ENCODE data around the gene PLA2G7. TPM values are rescaled to one million over a fixed set of nuclear protein-coding genes. Genes with fewer than 3 reads are reported as not detected.

Gene PLA2G7
- 10 to 100 TPM in 1 of 4 donors, 1 to 10 TPM in 3; 2.4 to 65.6 (median 3.8) TPM for total RNA-seq

DNA sequence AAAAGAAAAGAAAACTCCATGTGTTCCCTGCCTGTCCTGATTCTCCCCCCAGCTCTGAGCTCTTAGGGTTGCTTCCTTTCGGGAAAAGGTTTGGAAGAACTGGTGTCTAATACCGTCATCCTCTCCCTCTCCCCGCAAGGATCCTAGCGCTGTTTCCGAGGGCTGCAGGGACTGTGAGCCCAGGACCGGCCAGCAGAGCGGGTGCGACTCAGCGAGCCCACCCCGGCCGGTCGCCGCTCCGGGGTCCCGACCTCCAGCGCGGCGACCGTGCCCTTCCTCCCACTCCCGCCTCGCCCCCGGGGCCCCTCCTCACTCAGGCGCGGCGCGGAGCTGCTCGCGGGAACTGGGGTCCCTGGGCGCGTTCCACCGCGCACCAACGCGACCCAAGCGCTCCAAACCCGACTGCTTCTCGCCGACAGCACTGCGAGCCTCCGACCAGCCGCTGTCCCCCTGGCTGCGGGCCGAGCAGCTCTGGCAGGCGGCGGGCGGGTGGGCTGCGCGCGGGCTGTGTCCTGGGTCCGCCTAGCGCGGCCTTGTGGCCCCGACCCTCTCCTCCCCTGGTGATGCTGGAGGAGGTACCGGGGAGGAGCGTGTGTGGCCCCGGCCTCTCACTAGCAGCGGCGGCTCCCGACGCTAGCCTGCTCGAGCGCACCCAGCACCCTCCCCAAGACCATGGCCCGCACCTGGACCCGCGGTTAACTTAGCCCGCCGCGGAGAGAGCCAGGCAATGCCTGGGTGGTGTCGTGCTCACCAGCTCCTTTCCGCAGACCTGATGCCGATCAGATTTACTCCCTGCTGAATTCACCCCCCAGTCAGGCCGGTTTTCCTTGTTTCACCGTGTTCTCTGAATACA, at the start of gene PLA2G7:
PLA2G7 (minus strand) TSS at position 509 of the 853 bp plus-strand sequence. CDS start 12,484 bp downstream, outside the sequence.
- TF ChIP-seq, protein P1, sequence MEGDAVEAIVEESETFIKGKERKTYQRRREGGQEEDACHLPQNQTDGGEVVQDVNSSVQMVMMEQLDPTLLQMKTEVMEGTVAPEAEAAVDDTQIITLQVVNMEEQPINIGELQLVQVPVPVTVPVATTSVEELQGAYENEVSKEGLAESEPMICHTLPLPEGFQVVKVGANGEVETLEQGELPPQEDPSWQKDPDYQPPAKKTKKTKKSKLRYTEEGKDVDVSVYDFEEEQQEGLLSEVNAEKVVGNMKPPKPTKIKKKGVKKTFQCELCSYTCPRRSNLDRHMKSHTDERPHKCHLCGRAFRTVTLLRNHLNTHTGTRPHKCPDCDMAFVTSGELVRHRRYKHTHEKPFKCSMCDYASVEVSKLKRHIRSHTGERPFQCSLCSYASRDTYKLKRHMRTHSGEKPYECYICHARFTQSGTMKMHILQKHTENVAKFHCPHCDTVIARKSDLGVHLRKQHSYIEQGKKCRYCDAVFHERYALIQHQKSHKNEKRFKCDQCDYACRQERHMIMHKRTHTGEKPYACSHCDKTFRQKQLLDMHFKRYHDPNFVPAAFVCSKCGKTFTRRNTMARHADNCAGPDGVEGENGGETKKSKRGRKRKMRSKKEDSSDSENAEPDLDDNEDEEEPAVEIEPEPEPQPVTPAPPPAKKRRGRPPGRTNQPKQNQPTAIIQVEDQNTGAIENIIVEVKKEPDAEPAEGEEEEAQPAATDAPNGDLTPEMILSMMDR (IDR thresholded peaks at IDR 0.05; ENCODE audit: low read depth) = no peak

DNA sequence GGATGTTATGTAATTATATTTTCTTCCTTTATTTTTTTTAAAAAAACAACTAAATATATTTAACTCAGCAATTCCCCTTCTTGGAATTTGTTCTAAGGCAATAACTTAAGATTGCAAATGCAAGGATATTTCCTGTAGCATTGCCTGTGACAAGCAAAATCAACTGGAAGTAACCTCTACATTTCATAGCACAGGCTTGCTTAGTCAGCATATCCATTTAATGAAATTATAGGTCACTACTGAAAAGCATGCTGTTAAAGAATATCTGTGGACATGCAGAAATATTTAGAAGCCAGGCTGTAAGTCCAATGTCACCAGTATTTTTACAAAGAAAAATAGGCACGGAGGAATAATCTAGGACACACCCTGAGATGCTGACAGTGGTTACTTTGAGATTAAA, 49.4 kb upstream of the PLA2G7 start:
- TF ChIP-seq, protein P1 (IDR thresholded peaks at IDR 0.05; ENCODE audit: low read depth) = no peak

DNA sequence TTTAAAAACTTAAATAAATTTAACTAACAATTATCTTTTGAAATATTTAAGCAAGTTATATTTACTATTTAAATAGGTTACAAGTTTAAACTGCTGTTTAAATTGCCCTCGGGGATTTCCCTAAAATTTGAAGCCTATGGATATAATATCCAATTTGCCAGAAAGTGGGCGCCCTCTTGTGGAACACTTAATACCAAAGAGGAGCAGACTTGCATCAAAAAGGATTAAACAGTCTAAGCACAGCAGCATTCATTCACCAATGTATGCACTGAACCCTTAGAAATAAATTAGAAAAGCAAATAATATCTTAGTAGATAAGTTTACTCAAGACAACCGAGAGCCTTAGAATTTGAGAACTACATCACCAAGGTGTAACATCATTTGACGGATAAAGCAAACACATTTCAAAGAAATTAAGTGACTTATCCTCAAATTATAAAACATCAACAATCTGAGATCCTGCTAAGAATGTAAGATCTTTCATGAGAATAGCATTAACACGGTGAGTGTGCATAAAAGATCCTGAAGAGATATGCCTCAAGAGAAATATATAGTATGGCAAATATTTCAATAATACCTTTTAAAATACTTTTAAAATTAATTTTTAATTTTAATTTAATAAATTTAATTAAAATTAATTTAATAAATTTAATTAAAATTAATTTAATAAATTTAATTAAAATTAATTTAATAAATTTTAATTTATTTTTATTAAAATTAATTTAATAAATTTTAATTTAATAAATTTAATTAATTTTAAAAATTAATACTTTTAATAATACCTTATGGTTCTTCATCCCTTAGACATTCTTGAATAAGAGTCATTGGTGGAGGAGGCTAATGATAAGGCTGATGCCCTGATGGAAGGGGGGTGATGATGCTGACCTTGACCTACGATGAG, 46.6 kb upstream of the PLA2G7 start:
- TF ChIP-seq, protein P1 (IDR thresholded peaks at IDR 0.05; ENCODE audit: low read depth) = no peak

DNA sequence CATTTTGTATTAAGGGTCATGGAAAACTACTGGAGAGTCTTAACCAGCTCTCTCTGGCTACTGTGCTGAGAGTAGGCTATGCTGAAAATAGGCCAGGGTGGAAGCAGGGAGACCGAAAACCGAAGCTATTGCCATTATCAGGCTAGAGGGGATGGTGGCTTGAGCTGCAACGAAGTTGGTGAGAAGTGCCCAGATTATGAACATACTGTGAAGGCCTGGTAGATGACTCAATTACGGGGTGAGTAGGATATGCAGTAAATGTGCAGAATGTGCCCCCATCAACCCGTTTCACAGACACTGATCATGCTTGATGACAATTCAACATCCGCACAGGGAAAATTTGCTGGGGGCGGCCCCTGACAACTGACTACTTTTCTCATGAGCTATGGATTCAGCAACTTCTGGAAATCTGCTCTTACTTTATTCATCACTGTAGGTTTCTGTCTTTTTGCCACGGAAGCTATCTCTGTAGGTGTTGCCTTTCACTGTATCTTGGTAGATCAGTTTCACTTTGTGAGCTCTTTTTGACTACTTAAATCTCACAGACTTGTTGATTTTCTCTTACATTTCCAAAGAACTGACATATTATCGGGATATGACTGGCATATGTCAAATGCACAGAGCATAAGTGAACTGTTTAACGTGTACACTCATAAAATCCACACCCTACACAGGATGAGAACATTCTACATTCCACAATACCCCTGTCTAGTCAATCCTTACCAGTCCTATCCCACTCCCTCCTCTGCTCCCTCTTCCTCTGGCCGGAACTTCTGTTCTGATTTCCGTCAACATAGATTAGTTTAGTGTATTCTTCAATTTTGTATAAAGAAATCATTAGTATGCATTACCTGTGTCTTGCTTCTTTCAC, 42.5 kb upstream of the PLA2G7 start:
- TF ChIP-seq, protein P1 (IDR thresholded peaks at IDR 0.05; ENCODE audit: low read depth) = no peak

DNA sequence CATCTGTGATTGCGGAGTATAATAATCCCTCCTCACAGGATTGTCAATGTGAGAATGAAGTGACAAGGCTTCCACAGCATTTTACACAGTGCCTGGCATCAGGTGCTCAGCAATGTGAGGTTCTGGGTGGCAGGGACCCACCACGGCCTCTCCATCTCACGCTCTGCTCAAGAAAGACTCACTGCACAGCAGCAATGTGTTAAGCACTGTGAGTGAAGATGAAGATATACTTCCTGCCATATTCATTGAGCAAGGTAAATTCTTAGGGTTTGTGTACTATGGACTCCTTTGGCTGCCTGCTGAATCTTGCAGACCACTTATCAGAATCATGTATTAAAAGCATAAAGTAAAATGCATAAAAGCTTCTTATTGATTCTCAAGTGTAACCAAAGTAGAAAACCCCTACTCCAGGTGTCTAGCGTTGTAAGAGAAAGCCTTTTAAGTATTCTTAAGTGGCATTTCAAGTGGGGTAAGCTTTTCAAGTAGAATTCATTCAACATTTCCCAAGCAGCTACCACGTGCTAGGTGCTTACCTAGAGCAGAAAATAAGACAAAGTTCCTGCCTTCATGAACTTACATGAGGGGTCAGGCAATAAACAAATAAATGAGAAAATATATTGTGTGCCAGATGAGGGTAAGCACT, 41.0 kb upstream of the PLA2G7 start:
- TF ChIP-seq, protein P1 (IDR thresholded peaks at IDR 0.05; ENCODE audit: low read depth) = no peak

DNA sequence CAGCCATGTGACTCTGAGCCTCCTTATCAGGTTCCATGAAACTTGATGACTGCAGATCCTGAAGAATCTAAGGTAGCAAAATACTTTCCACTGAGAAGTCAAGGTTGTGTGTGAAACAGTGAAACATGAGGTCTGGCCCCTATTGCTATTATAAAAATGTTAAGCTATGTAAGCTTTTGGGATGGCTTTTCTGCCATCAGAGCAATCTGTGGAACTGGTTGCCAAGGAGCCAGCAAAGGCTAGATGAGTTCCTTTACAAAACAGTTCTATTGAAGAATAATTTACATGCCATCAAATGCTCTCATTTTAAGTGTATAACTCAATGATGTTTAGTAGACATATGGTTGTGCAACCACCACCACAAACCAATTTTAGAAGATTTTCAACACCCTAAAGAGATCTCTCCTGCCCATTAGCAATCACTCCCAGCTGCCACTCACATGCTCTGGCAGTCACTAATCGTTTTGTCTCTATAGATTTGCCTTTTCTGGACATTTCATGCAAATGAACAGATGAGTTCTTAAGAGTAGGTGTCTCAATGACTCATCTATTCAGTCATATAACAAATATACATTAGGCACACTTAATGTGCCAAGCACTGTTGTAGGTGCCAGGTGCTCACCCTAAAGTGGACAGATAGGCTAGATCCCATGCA, 38.2 kb upstream of the PLA2G7 start:
- TF ChIP-seq, protein P1 (IDR thresholded peaks at IDR 0.05; ENCODE audit: low read depth) = no peak

All from subcutaneous adipose tissue (tissue), 4 donors.